ENCODE results near the gene LOXL4.

DNA sequence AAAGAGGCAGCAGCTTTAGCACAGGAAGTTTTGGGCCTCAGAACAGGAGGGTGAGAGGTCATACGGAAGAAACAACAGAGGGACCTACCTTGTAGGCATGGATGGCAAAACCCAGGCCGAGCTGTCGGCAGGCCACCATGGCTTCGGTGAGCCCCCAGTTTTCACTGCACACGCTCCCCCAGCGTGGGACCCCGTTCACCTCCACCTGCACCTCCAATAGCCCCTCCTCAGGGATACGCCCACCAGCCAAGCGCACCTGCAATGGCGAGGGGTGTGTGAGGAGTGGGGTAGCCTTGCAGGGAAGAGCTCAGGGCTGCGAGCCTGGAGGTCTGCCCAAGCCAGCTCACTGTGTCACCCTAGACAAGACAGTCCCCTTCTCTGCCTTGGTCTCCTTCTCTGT, 11.3 kb downstream of the LOXL4 start:
- TF ChIP-seq, protein P1, sequence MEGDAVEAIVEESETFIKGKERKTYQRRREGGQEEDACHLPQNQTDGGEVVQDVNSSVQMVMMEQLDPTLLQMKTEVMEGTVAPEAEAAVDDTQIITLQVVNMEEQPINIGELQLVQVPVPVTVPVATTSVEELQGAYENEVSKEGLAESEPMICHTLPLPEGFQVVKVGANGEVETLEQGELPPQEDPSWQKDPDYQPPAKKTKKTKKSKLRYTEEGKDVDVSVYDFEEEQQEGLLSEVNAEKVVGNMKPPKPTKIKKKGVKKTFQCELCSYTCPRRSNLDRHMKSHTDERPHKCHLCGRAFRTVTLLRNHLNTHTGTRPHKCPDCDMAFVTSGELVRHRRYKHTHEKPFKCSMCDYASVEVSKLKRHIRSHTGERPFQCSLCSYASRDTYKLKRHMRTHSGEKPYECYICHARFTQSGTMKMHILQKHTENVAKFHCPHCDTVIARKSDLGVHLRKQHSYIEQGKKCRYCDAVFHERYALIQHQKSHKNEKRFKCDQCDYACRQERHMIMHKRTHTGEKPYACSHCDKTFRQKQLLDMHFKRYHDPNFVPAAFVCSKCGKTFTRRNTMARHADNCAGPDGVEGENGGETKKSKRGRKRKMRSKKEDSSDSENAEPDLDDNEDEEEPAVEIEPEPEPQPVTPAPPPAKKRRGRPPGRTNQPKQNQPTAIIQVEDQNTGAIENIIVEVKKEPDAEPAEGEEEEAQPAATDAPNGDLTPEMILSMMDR (IDR thresholded peaks at IDR 0.05) = no peak
- no peak for TF ChIP-seq POLR2A (IDR thresholded peaks at IDR 0.05)

Data from stomach (tissue), 4 donors.